IPS-11a (cell line): ENCODE data around the gene RPL23.

Source experiments
- H3K4me3 ChIP-seq: one replicate; pipeline ENCODE4 v1.5.1; 2013; ENCODE audit warnings: low read depth, low read length, control low read depth

The RPL23 gene

GRCh38 chr17:38885044-38885727 lies 31.7 kb upstream of the RPL23 start:
- no peak overlapping the region for H3K4me3 ChIP-seq

GRCh38 chr17:38883592-38884526 lies 30.3 kb upstream of the RPL23 start:
- H3K4me3 ChIP-seq: no peak overlapping the region

GRCh38 chr17:38882870-38883269 lies 29.3 kb upstream of the RPL23 start:
- H3K4me3 ChIP-seq: no peak overlapping the region

GRCh38 chr17:38881600-38882191 lies 28.2 kb upstream of the RPL23 start:
- H3K4me3 ChIP-seq: no peak overlapping the region

- H3K4me3 ChIP-seq: no peak overlapping the region
These were observed 26.6 kb upstream of the RPL23 start for GRCh38 chr17:38879878-38880665.

- H3K4me3 ChIP-seq: no peak overlapping the region
These were observed 23.8 kb upstream of the RPL23 start for GRCh38 chr17:38877130-38877851.

GRCh38 chr17:38875477-38876075 lies 22.1 kb upstream of the RPL23 start:
- no peak overlapping the region for H3K4me3 ChIP-seq

- no peak overlapping the region for H3K4me3 ChIP-seq
These were observed 21.2 kb upstream of the RPL23 start for GRCh38 chr17:38874505-38875400.

GRCh38 chr17:38873640-38874380 lies 20.3 kb upstream of the RPL23 start:
- no peak overlapping the region for H3K4me3 ChIP-seq

GRCh38 chr17:38872671-38873385 lies 19.3 kb upstream of the RPL23 start:
- H3K4me3 ChIP-seq: no peak overlapping the region

- H3K4me3 ChIP-seq: no peak overlapping the region
These were observed 18.5 kb upstream of the RPL23 start for GRCh38 chr17:38872027-38872511.

GRCh38 chr17:38871247-38872015 lies 17.9 kb upstream of the RPL23 start:
- H3K4me3 ChIP-seq: peak overlapping the region; percentile 91

- H3K4me3 ChIP-seq: peak overlapping the region; percentile 91
These were observed 17.0 kb upstream of the RPL23 start for GRCh38 chr17:38870259-38871165.

GRCh38 chr17:38869526-38870258 lies 16.2 kb upstream of the RPL23 start, which contains the start of gene LASP1:
Gene LASP1 (plus strand): TSS chr17:38870058. CDS start chr17:38870190, 132 bp downstream.
- H3K4me3 ChIP-seq: peak within 1 kb of the TSS; percentile 91
